Measurements from ENCODE around the gene GNG4. TPM values are rescaled to one million over a fixed set of nuclear protein-coding genes. Genes with fewer than 3 reads are reported as not detected.
"Not testable (repeated sequence)": the region's sequence is repeated elsewhere in the genome, so short reads cannot be mapped to it uniquely, and the experiment has no call there.

GNG4 gene
- total RNA-seq, 1 donor from 2014 or later, result 3.8 TPM

DNA sequence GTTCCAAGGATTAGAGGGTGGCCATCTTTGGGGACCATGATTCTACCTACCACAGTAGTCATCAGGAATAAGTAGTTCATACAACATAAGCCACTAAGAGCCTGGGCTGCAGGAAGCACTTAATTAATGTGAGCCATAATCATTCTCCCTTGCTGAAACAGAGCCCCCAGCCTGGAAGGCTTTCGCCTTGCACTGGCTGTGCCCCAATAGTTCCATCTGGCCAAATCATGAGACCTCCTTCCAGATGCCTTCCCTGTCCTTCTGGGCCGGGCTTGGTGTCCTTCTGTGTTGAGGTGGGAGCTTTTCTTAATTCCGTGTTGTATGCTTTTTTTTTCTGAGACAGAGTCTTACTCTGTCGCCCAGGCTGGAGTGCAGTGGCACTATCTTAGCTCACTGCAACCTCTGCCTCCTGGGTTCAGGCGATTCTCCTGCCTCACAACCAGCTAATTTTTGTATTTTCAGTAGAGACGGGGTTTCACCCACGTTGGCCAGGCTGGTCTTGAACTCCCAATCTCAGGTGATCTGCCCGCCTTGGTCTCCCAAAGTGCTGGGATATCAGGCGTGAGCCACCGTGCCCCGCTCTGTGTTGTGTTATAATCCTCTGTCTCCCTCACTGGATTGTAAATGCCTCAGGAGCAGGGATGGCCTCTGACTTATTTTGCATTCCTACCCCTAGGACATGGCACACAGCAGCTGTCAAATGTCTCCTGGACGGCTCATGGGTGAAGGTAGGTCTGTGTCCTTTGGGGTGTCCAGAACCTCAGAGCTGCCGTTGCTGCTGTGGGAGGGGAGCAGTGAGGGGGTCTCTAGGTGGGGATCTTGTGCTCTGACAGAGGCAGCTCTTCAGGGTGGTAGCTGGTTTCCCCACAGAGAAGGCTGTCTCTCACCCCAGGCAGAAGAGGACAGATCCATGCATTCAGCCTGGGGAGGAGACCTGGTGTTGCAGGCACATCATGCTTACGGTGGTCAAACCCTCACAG lies 10.1 kb downstream of the GNG4 start:
- H3K27me3 Mint-ChIP-seq (ENCODE audit: low read depth, unreplicated experiment), result peaks cover 15% of the 10 kb centered on the region
- no peaks in the 10 kb centered on the region for H3K9me3 ChIP-seq (ENCODE audit: insufficient read depth, low read depth, low read length)

DNA sequence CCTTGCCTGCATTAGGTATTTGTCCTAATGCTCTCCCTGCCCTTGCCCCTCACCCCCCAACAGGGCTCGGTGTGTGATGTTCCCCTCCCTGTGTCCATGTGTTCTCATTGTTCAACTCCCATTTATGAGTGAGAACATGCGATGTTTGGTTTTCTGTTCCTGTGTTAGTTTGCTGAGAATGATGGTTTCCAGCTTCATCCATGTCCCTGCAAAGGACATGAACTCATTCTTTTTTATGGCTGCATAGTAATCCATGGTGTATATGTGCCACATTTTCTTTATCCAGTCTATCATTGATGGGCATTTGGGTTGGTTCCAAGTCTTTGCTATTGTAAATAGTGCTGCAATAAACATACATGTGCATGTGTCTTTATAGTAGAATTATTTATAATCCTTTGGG lies 11.0 kb downstream of the GNG4 start:
- H3K27me3 Mint-ChIP-seq (ENCODE audit: low read depth, unreplicated experiment), result peaks cover 15% of the 10 kb centered on the region
- not testable (repeated sequence) for DNase-seq (ENCODE audit: low read depth); H3K27ac ChIP-seq (ENCODE audit: low read depth, low read length); H2AFZ ChIP-seq (ENCODE audit: low read depth, low read length); H3K4me3 Mint-ChIP-seq (ENCODE audit: unreplicated experiment); H3K36me3 ChIP-seq (ENCODE audit: insufficient read depth, low read length); H3K4me1 ChIP-seq (ENCODE audit: insufficient read depth, low read length); H3K36me3 Mint-ChIP-seq (ENCODE audit: low read depth, unreplicated experiment); H3K27me3 ChIP-seq (ENCODE audit: insufficient read depth, low read length); H3K9ac ChIP-seq (ENCODE audit: low read length); H3K9me3 Mint-ChIP-seq (ENCODE audit: unreplicated experiment); H3K9me3 ChIP-seq (ENCODE audit: insufficient read depth, low read depth, low read length); H4K20me1 ChIP-seq (ENCODE audit: insufficient read depth, low read length); H3K4me3 ChIP-seq (ENCODE audit: insufficient read depth, low read depth, low read length); H3K4me2 ChIP-seq (ENCODE audit: low read length); H3K27ac Mint-ChIP-seq (ENCODE audit: unreplicated experiment); FAIRE-seq; H3K79me2 ChIP-seq (ENCODE audit: insufficient read depth, low read length)
- H3K4me1 Mint-ChIP-seq (ENCODE audit: low read depth, unreplicated experiment), result peaks cover 14% of the 10 kb centered on the region

More for the DNA sequence above, 10.1 kb downstream of the GNG4 start:
- Histone ChIP-seq H3K27ac (ENCODE audit: low read depth, low read length) (no peak overlapping the region), H3K4me3 (ENCODE audit: insufficient read depth, low read depth, low read length) (no peak overlapping the region), H3K79me2 (ENCODE audit: insufficient read depth, low read length) (no peaks in the 10 kb centered on the region), H2AFZ (ENCODE audit: low read depth, low read length) (no peak overlapping the region), H4K20me1 (ENCODE audit: insufficient read depth, low read length) (no peaks in the 10 kb centered on the region), H3K27me3 (ENCODE audit: insufficient read depth, low read length) (no peaks in the 10 kb centered on the region), H3K36me3 (ENCODE audit: insufficient read depth, low read length) (no peaks in the 10 kb centered on the region), H3K9ac (ENCODE audit: low read length) (no peak overlapping the region), H3K4me1 (ENCODE audit: insufficient read depth, low read length) (peaks cover 10% of the 10 kb centered on the region), H3K4me2 (ENCODE audit: low read length) (no peak overlapping the region)
- no peaks in the 10 kb centered on the region for H3K9me3 Mint-ChIP-seq (ENCODE audit: unreplicated experiment)
- H3K4me3 Mint-ChIP-seq (ENCODE audit: unreplicated experiment), result no peak overlapping the region
- no peak overlapping the region for H3K27ac Mint-ChIP-seq (ENCODE audit: unreplicated experiment)
- peaks cover 17% of the 10 kb centered on the region for H3K4me1 Mint-ChIP-seq (ENCODE audit: low read depth, unreplicated experiment)
- no peak for FAIRE-seq
- DNase-seq (ENCODE audit: low read depth), result no peak
- TF ChIP-seq EZH2 (IDR thresholded peaks at IDR 0.05; ENCODE audit: insufficient read depth, low read length), result no peak
- TF ChIP-seq, protein P1, sequence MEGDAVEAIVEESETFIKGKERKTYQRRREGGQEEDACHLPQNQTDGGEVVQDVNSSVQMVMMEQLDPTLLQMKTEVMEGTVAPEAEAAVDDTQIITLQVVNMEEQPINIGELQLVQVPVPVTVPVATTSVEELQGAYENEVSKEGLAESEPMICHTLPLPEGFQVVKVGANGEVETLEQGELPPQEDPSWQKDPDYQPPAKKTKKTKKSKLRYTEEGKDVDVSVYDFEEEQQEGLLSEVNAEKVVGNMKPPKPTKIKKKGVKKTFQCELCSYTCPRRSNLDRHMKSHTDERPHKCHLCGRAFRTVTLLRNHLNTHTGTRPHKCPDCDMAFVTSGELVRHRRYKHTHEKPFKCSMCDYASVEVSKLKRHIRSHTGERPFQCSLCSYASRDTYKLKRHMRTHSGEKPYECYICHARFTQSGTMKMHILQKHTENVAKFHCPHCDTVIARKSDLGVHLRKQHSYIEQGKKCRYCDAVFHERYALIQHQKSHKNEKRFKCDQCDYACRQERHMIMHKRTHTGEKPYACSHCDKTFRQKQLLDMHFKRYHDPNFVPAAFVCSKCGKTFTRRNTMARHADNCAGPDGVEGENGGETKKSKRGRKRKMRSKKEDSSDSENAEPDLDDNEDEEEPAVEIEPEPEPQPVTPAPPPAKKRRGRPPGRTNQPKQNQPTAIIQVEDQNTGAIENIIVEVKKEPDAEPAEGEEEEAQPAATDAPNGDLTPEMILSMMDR (IDR thresholded peaks at IDR 0.05; ENCODE audit: insufficient read depth, low read depth, low read length), result no peak
- H3K36me3 Mint-ChIP-seq (ENCODE audit: low read depth, unreplicated experiment), result peaks cover 2% of the 10 kb centered on the region

DNA sequence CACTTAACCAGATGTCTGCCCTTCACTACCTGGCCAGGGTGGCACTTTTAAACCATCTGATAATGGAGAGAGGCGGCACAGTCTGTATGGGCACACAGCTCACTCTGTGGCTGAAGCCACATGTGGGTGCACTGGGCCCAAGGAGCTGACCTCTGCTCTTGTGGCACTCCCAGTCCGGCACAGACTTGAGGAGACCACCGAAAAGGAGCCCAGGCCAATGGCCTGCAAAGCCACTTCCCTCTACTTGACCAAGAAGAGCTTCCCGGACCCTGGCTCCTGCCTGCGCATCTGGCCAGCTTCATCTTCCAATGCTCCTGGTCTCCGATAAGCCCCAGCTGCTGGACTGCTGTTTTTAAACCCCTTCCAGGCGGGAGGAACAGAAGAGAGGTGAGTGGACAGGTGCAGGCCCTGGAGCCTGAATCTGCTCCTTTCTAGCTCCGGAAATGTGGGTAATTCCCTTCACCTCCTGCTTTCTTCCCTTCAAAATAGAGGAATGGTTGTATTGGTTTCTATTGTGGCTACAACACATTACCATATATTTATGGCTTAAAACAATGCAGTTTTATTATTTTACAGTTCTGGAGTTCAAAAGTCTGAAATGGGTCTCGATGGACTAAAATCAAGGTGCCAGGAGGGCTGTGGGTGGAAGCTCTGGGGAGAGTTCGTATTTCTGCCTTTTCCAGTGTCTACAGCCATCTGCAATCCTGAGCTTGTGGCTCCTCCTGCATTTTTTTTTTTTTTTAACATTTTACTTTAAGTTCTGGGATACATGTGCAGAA lies 11.6 kb downstream of the GNG4 start:
- Histone ChIP-seq H3K9ac (ENCODE audit: low read length) (no peak overlapping the region), H2AFZ (ENCODE audit: low read depth, low read length) (no peak overlapping the region), H3K27ac (ENCODE audit: low read depth, low read length) (no peak overlapping the region), H3K79me2 (ENCODE audit: insufficient read depth, low read length) (no peaks in the 10 kb centered on the region), H4K20me1 (ENCODE audit: insufficient read depth, low read length) (no peaks in the 10 kb centered on the region), H3K36me3 (ENCODE audit: insufficient read depth, low read length) (no peaks in the 10 kb centered on the region), H3K4me2 (ENCODE audit: low read length) (no peak overlapping the region), H3K9me3 (ENCODE audit: insufficient read depth, low read depth, low read length) (no peaks in the 10 kb centered on the region), H3K4me1 (ENCODE audit: insufficient read depth, low read length) (peaks cover 13% of the 10 kb centered on the region), H3K4me3 (ENCODE audit: insufficient read depth, low read depth, low read length) (no peak overlapping the region), H3K27me3 (ENCODE audit: insufficient read depth, low read length) (no peaks in the 10 kb centered on the region)
- Mint-ChIP-seq H3K27ac (ENCODE audit: unreplicated experiment) (no peak overlapping the region), H3K4me3 (ENCODE audit: unreplicated experiment) (no peak overlapping the region), H3K36me3 (ENCODE audit: low read depth, unreplicated experiment) (peaks cover 2% of the 10 kb centered on the region), H3K4me1 (ENCODE audit: low read depth, unreplicated experiment) (peaks cover 13% of the 10 kb centered on the region), H3K9me3 (ENCODE audit: unreplicated experiment) (no peaks in the 10 kb centered on the region), H3K27me3 (ENCODE audit: low read depth, unreplicated experiment) (peaks cover 15% of the 10 kb centered on the region)
- DNase-seq (ENCODE audit: low read depth), result no peak
- TF ChIP-seq EZH2 (IDR thresholded peaks at IDR 0.05; ENCODE audit: insufficient read depth, low read length), result no peak
- TF ChIP-seq, protein P1 (IDR thresholded peaks at IDR 0.05; ENCODE audit: insufficient read depth, low read depth, low read length), result no peak
- no peak for FAIRE-seq

Measured in astrocyte (in vitro differentiated cells and primary cell).